Endothelial cell of umbilical vein (primary cell): ENCODE measurements around the gene PCDHGA6. TPM values are rescaled to one million over a fixed set of nuclear protein-coding genes. Genes with fewer than 3 reads are reported as not detected.
A peak's percentile ranks its signal among the peaks of the same experiment; 100 is the strongest.

ENCODE experiments used
- BruUV-seq: library from RNA; stranded (reverse); fragments of 400-500 nt; replicated peaks from 2 replicates; lab custom pipeline; 2021; lab: Mats Ljungman, UMichigan
- CTCF ChIA-PET: fragments of 300-600, 350-600 bp; sonication (Branson Sonifier 250); formaldehyde crosslinking; loops from one replicate; lab custom pipeline; 2021; ENCODE audit warnings: antibody characterized with exemption, inconsistent platforms; lab: Charles Lee
- POLR2A ChIA-PET: fragments of 300-600, 350-600 bp; sonication (Branson Sonifier 250); formaldehyde crosslinking; loops from one replicate; lab custom pipeline; 2021; ENCODE audit warnings: antibody characterized with exemption, inconsistent platforms; lab: Charles Lee
- DNase-seq: peaks from one replicate; pipeline ENCODE4 v3.0.0-alpha.2; 2011; ENCODE audit warnings: low read depth, low spot score
- FAIRE-seq: peaks from 2 replicates; lab custom pipeline; 2011; peaks lifted over from hg19 to GRCh38; lab: Jason Lieb, UNC
- H2AFZ ChIP-seq: 2 replicates; pipeline ENCODE4 v1.6.0; 2012; ENCODE audit warnings: low read depth, low read length, control low read depth, inconsistent platforms
- H3K27ac ChIP-seq: 2 replicates; pipeline ENCODE4 v1.5.1; 2011; ENCODE audit warnings: low read depth, mild to moderate bottlenecking, control low read depth, low read length, moderate library complexity; ENCODE audit not compliant: insufficient read depth
- H3K27me3 ChIP-seq, 2 experiments: 2 replicates each; pipeline versions ENCODE4 v1.6.0 to v1.6.1; 2011; ENCODE audit warnings: low read length in 2 of 2, mixed read lengths in 1 of 2; ENCODE audit not compliant: control insufficient read depth in 2 of 2, insufficient read depth in 2 of 2
- H3K36me3 ChIP-seq, 2 experiments: 2 replicates in 1 of 2; 3 replicates in 1 of 2; pipeline ENCODE4 v1.5.1; 2011; ENCODE audit warnings: low read length in 2 of 2, mild to moderate bottlenecking in 1 of 2, moderate library complexity in 1 of 2; ENCODE audit not compliant: control insufficient read depth in 2 of 2, insufficient read depth in 2 of 2; ENCODE audit errors: extremely low read depth in 1 of 2
- H3K4me1 ChIP-seq: 3 replicates; pipeline ENCODE4 v1.5.1; 2011; ENCODE audit warnings: mild to moderate bottlenecking, low read length; ENCODE audit not compliant: control insufficient read depth, insufficient read depth; ENCODE audit errors: extremely low read depth
- H3K4me2 ChIP-seq: 2 replicates; pipeline ENCODE4 v1.6.1; 2011; ENCODE audit warnings: low read length, control low read depth, mixed read lengths; ENCODE audit not compliant: insufficient read depth
- H3K4me3 ChIP-seq, 3 experiments: fragments of 200-600 bp in 1 of 3; sonication (generic), shearing (Covaris generic) in 1 of 3; replicated peaks in 1 of 3; 2 replicates each; pipeline ENCODE4 v1.5.1; 2011 to 2016; ENCODE audit warnings: control low read depth in 3 of 3, low read length in 3 of 3, mild to moderate bottlenecking in 2 of 3, inconsistent platforms in 1 of 3, low read depth in 1 of 3, moderate library complexity in 1 of 3; ENCODE audit not compliant: insufficient read depth in 1 of 3
- H3K79me2 ChIP-seq: 2 replicates; pipeline ENCODE4 v1.6.0; 2012; ENCODE audit warnings: low read length, inconsistent platforms; ENCODE audit not compliant: control insufficient read depth, insufficient read depth
- H3K9ac ChIP-seq: replicated peaks from 2 replicates; pipeline ENCODE3; 2011; ENCODE audit warnings: low read length, control low read depth; ENCODE audit not compliant: insufficient read depth; ENCODE audit errors: extremely low read depth
- H3K9me1 ChIP-seq: replicated peaks from 3 replicates; pipeline ENCODE4 v1.6.0; 2011; ENCODE audit warnings: mild to moderate bottlenecking, low read length; ENCODE audit not compliant: control insufficient read depth, insufficient read depth; ENCODE audit errors: extremely low read depth
- H3K9me3 ChIP-seq: replicated peaks from 2 replicates; pipeline ENCODE4 v1.5.1; 2012; ENCODE audit warnings: low read length, inconsistent platforms; ENCODE audit not compliant: control insufficient read depth, insufficient read depth
- H4K20me1 ChIP-seq: replicated peaks from 2 replicates; pipeline ENCODE3; 2011; ENCODE audit warnings: mild to moderate bottlenecking, low read length; ENCODE audit not compliant: control insufficient read depth, insufficient read depth; ENCODE audit errors: extremely low read depth
- EZH2 ChIP-seq: IDR thresholded peaks from 2 replicates; pipeline ENCODE4 v1.6.1; 2012; ENCODE audit warnings: borderline replicate concordance, low read depth, mild to moderate bottlenecking, moderate library complexity, low read length, inconsistent platforms; ENCODE audit not compliant: severe bottlenecking
- GATA2 ChIP-seq: IDR thresholded peaks from 2 replicates; pipeline ENCODE4 v1.7.0; 2011; ENCODE audit warnings: low read depth, mild to moderate bottlenecking, moderate library complexity, mixed read lengths, low read length; ENCODE audit not compliant: insufficient read length, insufficient read depth
- JUN ChIP-seq: IDR thresholded peaks from 2 replicates; pipeline ENCODE4 v1.6.1; 2011; ENCODE audit warnings: borderline replicate concordance, low read depth; ENCODE audit not compliant: insufficient read length, insufficient read depth
- MYC ChIP-seq: IDR thresholded peaks from one replicate; pipeline ENCODE4 v1.6.1; 2011; ENCODE audit warnings: mild to moderate bottlenecking, low read depth, low read length
- POLR2A ChIP-seq: IDR thresholded peaks from 2 replicates; pipeline ENCODE4 v1.6.1; 2012; ENCODE audit warnings: low read depth, mild to moderate bottlenecking, control low read depth, low read length
- dilution Hi-C: fragments of 300-500 bp; cut with MboI; formaldehyde crosslinking; loops from one replicate; pipeline ENCODE4 v1.15.0; 2019; ENCODE audit warnings: low sequenced_read_pairs; ENCODE audit not compliant: extremely low pct_ligation_motif_present
- intact Hi-C: fragments of 100-400 bp; cut with micrococcal nuclease; formaldehyde crosslinking; loops from one replicate; pipeline ENCODE4 v1.10.0; 2022
- polyA plus RNA-seq, 4 experiments: library from polyadenylated mRNA; depleted of rRNA in 3 of 4; stranded (reverse) in 3 of 4; unstranded in 1 of 4; fragments of >200 nt; gene quantifications; 2 replicates each; pipeline versions ENCODE4 v1.2.1 to v1.2.3, GENCODE V29; 2011 to 2012; ENCODE audit warnings: missing spikeins in 1 of 4
- total RNA-seq: library from RNA; stranded (reverse); gene quantifications from 2 replicates; pipeline ENCODE4 v1.2.3, GENCODE V29; 2021

The PCDHGA6 gene
- total and polyA plus RNA-seq, 2 donors (not counting 3 experiments of a cell fraction or from before 2014, with no cell fraction given): 2.6 to 2.7 TPM

- Histone ChIP-seq H3K9me3 (peaks cover 8% of the 10 kb centered on the region), H3K4me3 (no peak overlapping the region), H3K36me3 (no peaks in the 10 kb centered on the region), H3K79me2 (no peaks in the 10 kb centered on the region), H3K9ac (no peak overlapping the region), H3K9me1 (no peaks in the 10 kb centered on the region), H3K27ac (no peak overlapping the region), H3K27me3 (peaks cover 47 to 85% of the 10 kb centered on the region in 2 experiments), H3K4me2 (no peak overlapping the region), H3K4me1 (peaks cover 15% of the 10 kb centered on the region), H2AFZ (no peak overlapping the region), H4K20me1 (no peaks in the 10 kb centered on the region)
- no TSS peak for BruUV-seq
- no peak for FAIRE-seq
- POLR2A ChIA-PET: interaction anchor here (1.0 kb wide), 1 partner anchor 143 kb away, joined by 3 read pairs; no protein-coding TSS in a partner anchor
- intact Hi-C loops (no loop called here), dilution Hi-C loops (no loop called here)
- TF ChIP-seq POLR2A (no peak), JUN (no peak), MYC (no peak), GATA2 (no peak), EZH2 (peak; percentile 93)
- no peak for DNase-seq
- CTCF ChIA-PET: interaction anchor here (1.1 to 11.3 kb wide), 8 partner anchors 11 to 149 kb away, joined by 3 to 335 read pairs (median 22); partner anchors contain the start of genes PCDHGA12 and PCDHGB6
Observed at GRCh38 chr5:141419074-141419880, 45.6 kb downstream of the PCDHGA6 start.
